ENCODE results near the gene HSPE1.
"Not testable (repeated sequence)": the region's sequence is repeated elsewhere in the genome, so short reads cannot be mapped to it uniquely, and the experiment has no call there.

HSPE1 gene

GRCh38 chr2:197484248-197484647 is 15.9 kb upstream of the HSPE1 start:
- not testable (repeated sequence) for DNase-seq (ENCODE audit: low spot score in 2 of 2); ATAC-seq; H3K9me3 Mint-ChIP-seq; H3K4me1 Mint-ChIP-seq; H3K4me3 Mint-ChIP-seq
- H3K27ac Mint-ChIP-seq = peak overlapping the region; percentile 50
- peaks cover 68% of the 10 kb centered on the region for H3K36me3 Mint-ChIP-seq

DNA sequence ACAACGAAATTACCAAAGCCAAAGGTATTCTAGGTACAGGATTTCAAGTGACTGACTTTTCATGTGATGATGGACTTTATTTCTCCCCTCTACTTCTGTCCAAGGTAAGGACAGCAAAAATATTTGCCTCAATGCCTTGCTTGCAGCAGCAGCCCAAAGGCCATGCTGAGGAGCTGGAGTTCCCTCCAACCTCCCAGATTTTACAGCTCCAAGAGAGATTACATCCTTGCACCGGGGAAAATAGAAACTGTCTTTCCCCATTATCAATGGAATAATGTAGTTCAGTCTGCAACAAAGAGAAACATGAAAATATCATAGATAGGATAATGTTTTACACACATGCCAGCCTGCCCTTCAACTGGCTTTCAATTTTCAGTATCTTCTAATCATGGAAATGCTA is 14.0 kb upstream of the HSPE1 start:
- Mint-ChIP-seq H3K4me3 (no peak overlapping the region), H3K27ac (no peak overlapping the region), H3K4me1 (no peaks in the 10 kb centered on the region), H3K9me3 (peaks cover 3% of the 10 kb centered on the region), H3K36me3 (peaks cover 72% of the 10 kb centered on the region)
- no peak for ATAC-seq
- DNase-seq (ENCODE audit: low spot score in 2 of 2) = no peak

- peak overlapping the region; percentile 74 for H3K27ac Mint-ChIP-seq
- ATAC-seq (no peak), DNase-seq (ENCODE audit: low spot score in 2 of 2) (peak in 1 of 2 donors; percentile 42)
- H3K9me3 Mint-ChIP-seq = peaks cover 3% of the 10 kb centered on the region
- H3K4me3 Mint-ChIP-seq = no peak overlapping the region
- H3K4me1 Mint-ChIP-seq = no peaks in the 10 kb centered on the region
- H3K36me3 Mint-ChIP-seq = peaks cover 84% of the 10 kb centered on the region
These were observed 12.8 kb upstream of the HSPE1 start for GRCh38 chr2:197487385-197487784.

- DNase-seq (ENCODE audit: low spot score in 2 of 2) (peak in 1 of 2 donors; percentile 46), ATAC-seq (no peak)
- Mint-ChIP-seq H3K4me1 (peaks cover 25% of the 10 kb centered on the region), H3K9me3 (no peaks in the 10 kb centered on the region), H3K36me3 (peaks cover 100% of the 10 kb centered on the region), H3K4me3 (peak overlapping the region; percentile 83), H3K27ac (peak overlapping the region; percentile 90)
These were observed 4.6 kb upstream of the HSPE1 start for GRCh38 chr2:197495433-197496134.

- DNase-seq (ENCODE audit: low spot score in 2 of 2) (no peak), ATAC-seq (no peak)
- Mint-ChIP-seq H3K27ac (peak overlapping the region; percentile 90), H3K36me3 (peaks cover 100% of the 10 kb centered on the region), H3K4me1 (peaks cover 31% of the 10 kb centered on the region), H3K9me3 (no peaks in the 10 kb centered on the region), H3K4me3 (peak overlapping the region; percentile 83)
These were observed 3.5 kb upstream of the HSPE1 start for GRCh38 chr2:197496695-197497094.

GRCh38 chr2:197497326-197497725 is 2.9 kb upstream of the HSPE1 start:
- H3K4me3 Mint-ChIP-seq = peak overlapping the region; percentile 83
- ATAC-seq (no peak), DNase-seq (ENCODE audit: low spot score in 2 of 2) (no peak)
- H3K4me1 Mint-ChIP-seq = peaks cover 35% of the 10 kb centered on the region
- H3K9me3 Mint-ChIP-seq = no peaks in the 10 kb centered on the region
- H3K36me3 Mint-ChIP-seq = peaks cover 100% of the 10 kb centered on the region
- H3K27ac Mint-ChIP-seq = peak overlapping the region; percentile 90

GRCh38 chr2:197498235-197498936 is 1.8 kb upstream of the HSPE1 start:
- Mint-ChIP-seq H3K27ac (peak overlapping the region; percentile 90), H3K36me3 (peaks cover 100% of the 10 kb centered on the region), H3K9me3 (no peaks in the 10 kb centered on the region), H3K4me1 (peaks cover 39% of the 10 kb centered on the region), H3K4me3 (peak overlapping the region; percentile 83)
- no peak for ATAC-seq
- no peak for DNase-seq (ENCODE audit: low spot score in 2 of 2)

DNA sequence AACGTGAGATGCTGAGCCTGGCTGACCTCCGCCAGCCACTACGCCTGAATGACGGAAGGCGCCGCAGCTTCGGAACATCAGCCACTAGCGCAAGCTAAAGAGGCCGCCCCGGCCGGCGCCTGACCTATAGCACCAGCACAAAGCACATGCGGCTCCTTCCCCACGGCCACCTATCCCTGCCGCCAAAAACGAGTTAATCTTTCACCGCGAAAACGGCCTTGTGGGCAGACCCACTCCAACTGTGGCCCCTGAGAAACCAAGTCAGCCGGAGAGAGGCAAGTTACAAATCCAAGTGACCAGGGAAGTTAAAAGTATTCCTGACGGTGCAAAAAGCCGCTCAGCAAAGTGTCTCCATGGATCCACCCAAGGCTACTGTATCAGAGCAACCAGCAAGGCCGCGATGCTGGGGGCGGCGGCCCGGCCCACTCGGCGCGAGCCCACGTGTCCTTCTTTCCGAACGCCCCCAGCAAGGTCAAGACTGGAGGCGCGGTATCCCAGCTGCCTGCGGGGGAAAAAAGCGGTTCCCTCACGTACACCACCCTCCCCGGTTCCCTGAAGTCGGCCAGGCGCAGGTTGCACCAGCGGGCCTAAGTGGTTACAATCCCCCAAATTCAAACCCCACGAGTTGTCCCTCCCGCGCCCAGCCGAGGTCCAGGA is 1.1 kb upstream of the HSPE1 start:
- peak; percentile 40 to 83 for DNase-seq (ENCODE audit: low spot score in 2 of 2)
- Mint-ChIP-seq H3K4me3 (peak overlapping the region; percentile 83), H3K36me3 (peaks cover 100% of the 10 kb centered on the region), H3K4me1 (peaks cover 39% of the 10 kb centered on the region), H3K27ac (peak overlapping the region; percentile 90), H3K9me3 (no peaks in the 10 kb centered on the region)
- peak; percentile 17 for ATAC-seq

DNA sequence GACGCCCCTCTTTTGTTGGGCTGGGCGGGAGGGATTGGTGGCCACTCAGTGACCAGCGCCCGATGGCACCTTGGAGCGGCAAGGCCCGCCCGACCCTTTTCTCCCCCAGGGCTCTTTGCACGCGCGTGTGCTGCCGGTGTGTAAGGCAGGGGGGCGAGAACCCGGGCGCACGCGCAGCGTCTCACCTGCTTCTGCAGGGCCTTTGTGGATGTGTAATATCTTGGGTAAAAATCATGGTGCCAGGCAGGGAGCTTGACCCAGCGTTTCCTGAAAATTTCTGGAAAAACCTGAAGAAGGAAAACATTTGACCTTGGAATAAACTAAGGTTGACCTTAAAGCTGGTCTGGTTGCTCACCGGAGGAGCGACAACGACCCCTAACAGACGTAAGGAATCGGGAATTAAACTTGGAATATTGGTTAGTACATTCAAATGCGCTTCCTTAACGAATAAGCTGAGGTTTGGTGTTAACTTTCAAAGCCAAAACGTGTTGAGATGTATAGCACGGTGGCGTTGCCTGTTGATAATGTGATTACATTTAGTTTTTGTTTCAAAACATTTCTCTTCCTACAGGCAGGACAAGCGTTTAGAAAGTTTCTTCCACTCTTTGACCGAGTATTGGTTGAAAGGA is 438 bp downstream of the HSPE1 start:
- Mint-ChIP-seq H3K27ac (peak overlapping the region; percentile 90), H3K4me1 (peaks cover 33% of the 10 kb centered on the region), H3K4me3 (peak overlapping the region; percentile 83), H3K9me3 (no peaks in the 10 kb centered on the region), H3K36me3 (peaks cover 98% of the 10 kb centered on the region)
- ATAC-seq (peak; percentile 1), DNase-seq (ENCODE audit: low spot score in 2 of 2) (no peak)

- Mint-ChIP-seq H3K4me3 (peak overlapping the region; percentile 83), H3K27ac (peak overlapping the region; percentile 90), H3K9me3 (no peaks in the 10 kb centered on the region), H3K36me3 (peaks cover 82% of the 10 kb centered on the region), H3K4me1 (peaks cover 23% of the 10 kb centered on the region)
- no peak for DNase-seq (ENCODE audit: low spot score in 2 of 2)
- no peak for ATAC-seq
These were observed 2.0 kb downstream of the HSPE1 start for GRCh38 chr2:197502201-197502600.

DNA sequence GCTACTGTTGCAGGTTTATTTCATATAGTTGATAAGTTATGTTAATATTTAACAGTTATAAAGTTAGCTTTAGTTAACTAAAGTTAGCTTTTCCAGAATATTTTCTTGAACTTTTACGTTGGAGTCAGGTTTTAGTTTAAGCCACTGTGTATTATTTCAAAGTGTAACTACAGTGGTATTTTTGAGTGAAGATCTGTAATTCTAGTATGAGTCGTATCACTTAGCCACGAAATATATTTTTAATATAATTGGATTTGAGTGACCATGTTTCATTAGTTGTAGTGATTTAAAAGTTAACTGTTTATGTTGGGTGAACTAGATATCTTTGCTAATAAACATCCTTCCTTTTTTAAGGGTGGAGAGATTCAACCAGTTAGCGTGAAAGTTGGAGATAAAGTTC is 2.5 kb downstream of the HSPE1 start:
- Mint-ChIP-seq H3K27ac (peak overlapping the region; percentile 90), H3K4me1 (peaks cover 18% of the 10 kb centered on the region), H3K36me3 (peaks cover 78% of the 10 kb centered on the region), H3K9me3 (no peaks in the 10 kb centered on the region), H3K4me3 (peak overlapping the region; percentile 83)
- no peak for ATAC-seq
- no peak for DNase-seq (ENCODE audit: low spot score in 2 of 2)

GRCh38 chr2:197504000-197504399 is 3.8 kb downstream of the HSPE1 start:
- Mint-ChIP-seq H3K4me3 (no peak overlapping the region), H3K27ac (peak overlapping the region; percentile 63), H3K4me1 (peaks cover 14% of the 10 kb centered on the region), H3K36me3 (peaks cover 64% of the 10 kb centered on the region), H3K9me3 (no peaks in the 10 kb centered on the region)
- DNase-seq (ENCODE audit: low spot score in 2 of 2) (no peak), ATAC-seq (no peak)

GRCh38 chr2:197504512-197504911 is 4.3 kb downstream of the HSPE1 start:
- H3K4me3 Mint-ChIP-seq = no peak overlapping the region

GRCh38 chr2:197506658-197507057 is 6.5 kb downstream of the HSPE1 start:
- Mint-ChIP-seq H3K4me3 (no peak overlapping the region), H3K9me3 (no peaks in the 10 kb centered on the region), H3K4me1 (peaks cover 8% of the 10 kb centered on the region), H3K27ac (no peak overlapping the region), H3K36me3 (peaks cover 38% of the 10 kb centered on the region)
- ATAC-seq (no peak), DNase-seq (ENCODE audit: low spot score in 2 of 2) (no peak)

More at GRCh38 chr2:197504512-197504911, 4.3 kb downstream of the HSPE1 start:
- H3K9me3 Mint-ChIP-seq = no peaks in the 10 kb centered on the region
- no peak for DNase-seq (ENCODE audit: low spot score in 2 of 2)
- ATAC-seq = no peak
- peaks cover 14% of the 10 kb centered on the region for H3K4me1 Mint-ChIP-seq
- peak overlapping the region; percentile 63 for H3K27ac Mint-ChIP-seq
- H3K36me3 Mint-ChIP-seq = peaks cover 59% of the 10 kb centered on the region

DNA sequence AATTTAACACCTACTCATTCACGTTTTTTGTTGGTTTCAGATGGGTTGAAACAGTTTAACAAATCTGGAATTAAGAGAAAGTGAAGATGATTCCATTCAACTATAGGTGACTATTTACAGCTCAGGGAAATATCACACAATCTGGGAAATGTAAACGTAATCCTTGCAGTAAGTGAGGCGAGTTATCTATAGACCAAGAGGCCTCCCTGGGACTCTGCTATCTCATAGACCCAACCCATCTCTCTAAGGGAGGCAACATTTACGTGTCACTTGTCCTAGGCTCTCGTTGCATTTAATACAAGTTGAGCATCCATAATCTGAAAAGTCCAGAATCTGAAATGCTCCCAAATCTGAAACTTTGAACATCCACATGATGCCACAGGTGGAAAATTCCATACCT is 13.7 kb downstream of the HSPE1 start:
- Mint-ChIP-seq H3K4me1 (peaks cover 19% of the 10 kb centered on the region), H3K9me3 (no peaks in the 10 kb centered on the region), H3K36me3 (peaks cover 34% of the 10 kb centered on the region), H3K4me3 (no peak overlapping the region), H3K27ac (no peak overlapping the region)
- DNase-seq (ENCODE audit: low spot score in 2 of 2) = peak in 1 of 2 donors; percentile 28
- ATAC-seq = no peak

Measured in stimulated activated effector memory CD8-positive, alpha-beta T cell treated with anti-CD3 and anti-CD28 coated beads, Interleukin-12 subunit alpha, Interleukin-12 subunit beta, amount 100 ng/mL, for 72 hours (primary cell).